Measurements from ENCODE around the gene AZI2.
A peak's percentile ranks its signal among the peaks of the same experiment; 100 is the strongest.

Gene AZI2

GRCh38 chr3:28348629-28349468, at the start of gene AZI2, which contains the start of gene ZCWPW2:
Gene AZI2, minus strand, starts transcription at chr3:28348824. Its CDS starts 8,207 bp downstream, at chr3:28340617.
Gene ZCWPW2, plus strand, starts transcription at chr3:28348721. Its CDS starts 64,348 bp downstream, at chr3:28413069.
- peak; percentile 18 for DNase-seq

DNA sequence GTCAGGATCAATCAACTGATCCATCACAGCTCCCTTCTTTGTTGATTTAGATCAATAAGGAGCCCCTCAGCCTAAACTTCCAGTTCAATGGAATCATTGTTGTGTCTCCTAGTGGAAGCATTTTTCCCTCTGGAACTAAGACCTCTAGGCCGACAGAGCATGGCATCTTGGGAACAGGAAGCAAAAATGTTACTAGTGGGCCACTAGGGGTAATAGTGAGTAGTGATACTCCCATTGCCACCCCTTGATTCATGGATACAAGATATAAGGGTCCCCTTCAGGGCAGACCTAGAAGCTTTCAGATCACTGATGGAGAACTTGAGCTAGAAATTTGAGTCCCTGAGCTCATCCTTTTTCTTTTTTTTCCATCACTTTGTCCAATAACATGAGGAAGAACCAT, 40.4 kb upstream of the AZI2 start:
- no peak for DNase-seq

GRCh38 chr3:28386049-28386448, 37.4 kb upstream of the AZI2 start:
- DNase-seq: no peak

GRCh38 chr3:28376424-28376823, 27.8 kb upstream of the AZI2 start:
- no peak for DNase-seq

- no peak for DNase-seq
Measured at GRCh38 chr3:28349469-28350000, 911 bp upstream of the AZI2 start.

GRCh38 chr3:28348265-28348628, 377 bp downstream of the AZI2 start:
- DNase-seq: no peak

- DNase-seq: no peak
Measured at GRCh38 chr3:28347374-28348264, 1.0 kb downstream of the AZI2 start.

GRCh38 chr3:28345690-28346089, 2.9 kb downstream of the AZI2 start:
- no peak for DNase-seq

DNA sequence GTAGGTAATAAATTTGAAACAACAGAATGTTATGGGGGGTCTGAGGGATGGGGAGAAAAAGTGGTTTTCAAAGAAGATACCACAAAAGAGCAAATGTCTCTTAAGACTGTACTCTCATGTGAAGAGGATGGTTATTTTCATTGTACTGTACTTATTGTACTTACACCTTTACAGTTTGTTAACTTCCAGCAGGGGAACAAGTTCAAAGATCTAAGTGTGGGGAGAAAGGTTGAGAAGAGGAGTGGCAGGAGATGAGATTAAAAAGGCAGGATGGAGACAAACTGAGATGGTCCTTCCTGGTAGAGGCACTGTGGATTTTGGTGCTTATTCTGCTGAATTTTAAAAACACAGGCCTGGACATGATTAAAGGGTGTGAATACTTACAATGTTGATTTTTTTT, 5.5 kb downstream of the AZI2 start:
- DNase-seq: no peak

GRCh38 chr3:28337230-28337629, 11.4 kb downstream of the AZI2 start:
- DNase-seq: no peak

DNA sequence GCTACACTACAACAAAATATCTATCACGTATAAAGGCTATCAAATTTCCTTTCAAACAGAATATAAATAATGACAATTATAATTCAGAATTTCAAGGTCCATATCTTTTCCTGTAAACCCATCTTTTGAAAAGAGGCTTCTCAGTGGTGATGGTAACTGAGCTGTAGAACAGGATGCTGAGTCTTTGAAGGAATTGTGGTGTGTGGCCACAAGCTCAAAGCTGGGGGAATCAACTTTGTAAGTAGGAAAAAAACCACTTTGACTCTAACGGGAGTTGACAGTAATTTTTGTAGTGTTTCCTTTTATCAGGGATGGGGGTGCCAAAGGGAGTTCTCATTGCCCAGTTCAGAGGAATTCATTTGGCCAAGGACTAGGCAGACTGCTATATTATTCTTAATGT, 13.4 kb downstream of the AZI2 start:
- DNase-seq: no peak

GRCh38 chr3:28334552-28334951, 14.1 kb downstream of the AZI2 start:
- no peak for DNase-seq

DNA sequence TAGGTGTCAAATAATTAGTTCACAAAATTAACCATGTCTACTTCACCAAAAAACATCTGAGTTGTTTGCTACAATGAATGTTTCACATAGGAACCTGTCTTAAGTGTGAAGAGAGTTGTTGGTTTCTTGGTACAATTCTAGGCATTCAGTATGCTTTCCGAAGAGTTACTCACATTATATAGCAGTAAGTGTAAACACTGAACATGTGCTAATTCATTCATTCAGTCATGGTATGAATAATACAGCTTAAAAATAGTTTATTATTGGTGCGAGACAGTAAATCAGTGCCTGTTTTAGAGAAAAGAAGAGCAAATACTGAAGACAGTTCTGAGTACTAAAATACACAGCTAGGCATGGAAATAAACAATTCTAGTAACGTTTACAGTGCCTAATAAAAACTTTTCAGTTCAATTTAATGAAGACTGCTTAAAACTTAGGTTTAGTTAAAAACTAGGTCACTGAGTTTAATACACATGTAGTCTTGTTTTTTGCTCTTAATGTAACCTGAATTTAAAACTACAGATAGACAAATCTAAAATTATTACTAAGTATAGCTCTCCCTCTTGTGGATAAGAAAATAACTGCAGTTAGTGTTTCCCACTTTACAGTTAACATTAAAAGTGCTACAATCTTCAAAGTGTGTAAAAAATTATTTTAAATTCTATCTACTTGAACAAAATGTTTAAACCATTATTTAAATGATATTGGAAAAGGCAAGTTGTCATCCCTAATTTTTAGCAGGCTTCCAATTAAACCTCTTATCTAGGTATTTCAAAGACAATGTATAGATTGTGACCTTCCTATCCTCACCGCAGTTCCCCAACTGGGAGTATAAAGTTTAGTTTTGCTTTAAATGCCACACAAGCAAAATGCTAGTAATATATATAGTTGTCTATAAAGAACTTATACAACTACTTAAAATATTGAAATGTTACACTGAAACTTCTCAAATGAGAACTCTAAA, 20.2 kb downstream of the AZI2 start:
- no peak for DNase-seq

DNA sequence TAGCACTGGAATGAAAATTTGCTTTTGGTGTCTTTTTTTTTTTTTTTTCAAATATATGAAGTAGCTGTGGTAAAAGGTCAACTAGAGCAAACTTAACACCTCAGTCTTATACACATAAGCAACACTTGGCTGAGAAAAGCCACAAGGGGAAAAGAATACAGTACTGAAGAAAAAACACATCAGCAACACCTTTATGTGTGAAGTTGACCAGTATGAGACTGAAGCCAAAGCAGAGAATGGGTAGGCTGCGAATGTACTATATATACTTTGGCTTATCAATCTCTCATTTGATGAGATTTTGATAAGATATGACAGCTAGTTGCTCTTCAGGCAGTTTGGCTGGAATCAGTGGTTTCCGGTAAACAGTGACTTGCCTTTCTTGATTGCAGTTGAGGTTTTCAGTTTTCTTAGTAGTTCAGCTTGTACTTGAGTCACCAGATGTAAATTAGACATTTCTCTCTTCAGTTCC, 22.1 kb downstream of the AZI2 start:
- no peak for DNase-seq

- DNase-seq: no peak
Measured at GRCh38 chr3:28322464-28322863, 26.2 kb downstream of the AZI2 start.

GRCh38 chr3:28320981-28321380, 27.6 kb downstream of the AZI2 start:
- no peak for DNase-seq

GRCh38 chr3:28317438-28318022, 31.1 kb downstream of the AZI2 start:
- no peak for DNase-seq

DNA sequence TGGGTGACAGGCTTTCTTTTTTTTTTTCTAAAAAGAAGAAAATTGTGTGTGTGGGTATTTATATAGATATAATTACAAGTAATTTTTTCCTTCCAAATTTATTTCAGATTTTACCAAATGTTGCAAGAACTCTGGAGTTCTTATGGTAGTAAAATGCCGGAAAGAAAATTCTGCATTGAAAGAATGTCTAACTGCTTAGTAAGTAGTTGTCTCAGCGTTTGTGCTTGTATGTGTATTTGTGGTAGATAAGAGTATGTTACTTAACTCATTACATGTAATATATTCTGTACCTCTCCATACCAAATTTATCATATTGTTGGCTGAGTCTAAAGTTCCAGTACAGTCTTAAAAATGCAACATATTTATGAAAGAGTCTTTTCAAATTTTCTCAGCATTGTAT, 32.4 kb downstream of the AZI2 start:
- no peak for DNase-seq

- DNase-seq: no peak
Measured at GRCh38 chr3:28315711-28316110, 32.9 kb downstream of the AZI2 start.

- no peak for DNase-seq
Measured at GRCh38 chr3:28308196-28308595, 40.4 kb downstream of the AZI2 start.

- DNase-seq: no peak
Measured at GRCh38 chr3:28301688-28302087, 46.9 kb downstream of the AZI2 start.
